Renal cortical epithelial cell (primary cell): ENCODE measurements around the gene TBC1D2B. TPM values are rescaled to one million over a fixed set of nuclear protein-coding genes. Genes with fewer than 3 reads are reported as not detected.

ENCODE experiments used
- DNase-seq: peaks from one replicate; pipeline ENCODE4 v3.0.0-alpha.2; 2011; ENCODE audit warnings: low read depth
- total RNA-seq: library from RNA; depleted of rRNA; stranded (reverse); fragments of >200 nt; gene quantifications from 2 replicates; pipeline ENCODE4 v1.2.3, GENCODE V29; 2014

Gene TBC1D2B
- total RNA-seq, 1 donor from 2014 or later = 23.7 TPM

DNA sequence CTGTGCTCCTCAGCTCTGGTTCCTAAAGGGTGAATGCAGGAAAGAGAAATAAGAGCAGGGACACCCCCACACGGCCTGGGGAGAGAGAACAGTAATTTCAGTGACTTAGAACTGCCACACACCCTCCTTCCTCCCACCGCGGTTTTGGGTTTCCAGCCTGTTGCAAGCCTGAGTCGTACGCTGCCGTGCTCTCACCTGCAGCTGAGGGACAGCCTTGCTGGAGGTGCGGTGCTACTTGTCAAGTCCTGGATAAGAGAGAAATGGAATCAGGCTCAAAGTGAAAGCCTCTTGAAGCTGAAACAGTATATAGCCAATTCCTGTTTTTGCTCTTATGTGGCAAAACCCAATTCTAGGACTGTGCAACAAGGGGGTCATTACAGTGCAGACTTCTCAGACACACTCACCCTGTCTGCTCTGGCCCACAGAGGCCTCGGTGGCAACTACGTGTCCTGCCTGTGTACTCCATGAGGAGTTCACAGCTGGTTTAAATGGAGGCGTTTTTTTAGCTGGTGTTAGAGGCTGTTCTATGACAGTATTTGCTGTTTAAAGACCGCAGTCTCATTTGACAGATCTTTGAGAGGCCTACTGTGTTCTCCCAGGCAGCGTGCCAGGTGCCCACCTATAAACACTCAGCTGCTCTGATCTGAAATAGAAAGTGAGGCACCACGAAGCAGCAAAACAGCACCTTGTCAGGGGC lies 42.9 kb downstream of the TBC1D2B start:
- no peak for DNase-seq

DNA sequence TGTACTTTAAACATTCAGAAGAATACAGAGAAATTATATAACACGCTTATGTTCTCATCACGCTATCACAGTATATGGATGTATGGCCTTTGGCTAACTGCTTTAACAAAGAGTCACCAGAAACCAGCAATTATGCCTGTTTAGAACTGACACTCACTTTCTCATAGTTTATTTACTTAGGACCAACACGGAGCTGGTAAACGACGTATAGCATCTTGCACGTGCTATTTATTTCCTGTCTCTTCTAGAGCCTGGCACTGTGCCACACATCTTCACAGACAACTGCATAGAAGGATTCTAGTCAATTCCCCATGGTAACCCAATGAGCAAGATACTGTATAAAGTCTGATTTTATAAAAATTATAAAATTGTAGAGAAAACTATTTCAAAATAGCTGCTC lies 43.6 kb downstream of the TBC1D2B start:
- no peak for DNase-seq

DNA sequence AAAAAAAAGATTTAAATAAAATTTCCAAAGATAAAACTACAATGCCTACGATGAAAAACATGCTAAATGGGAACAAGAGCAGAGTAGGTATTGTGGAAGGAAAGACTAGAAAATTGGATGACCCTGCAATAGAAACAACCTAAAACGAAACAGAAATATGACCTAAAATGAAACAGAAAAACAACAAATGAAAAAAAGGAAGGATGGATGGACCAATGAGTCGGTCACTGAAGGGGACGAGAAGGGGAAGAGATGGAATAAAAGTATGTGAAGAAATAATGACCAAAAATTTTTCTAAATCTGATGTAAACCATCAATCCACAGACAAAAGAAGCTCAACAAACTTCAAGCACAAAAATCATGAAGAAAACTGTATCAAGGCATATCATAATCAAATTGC lies 44.8 kb downstream of the TBC1D2B start:
- DNase-seq = no peak

DNA sequence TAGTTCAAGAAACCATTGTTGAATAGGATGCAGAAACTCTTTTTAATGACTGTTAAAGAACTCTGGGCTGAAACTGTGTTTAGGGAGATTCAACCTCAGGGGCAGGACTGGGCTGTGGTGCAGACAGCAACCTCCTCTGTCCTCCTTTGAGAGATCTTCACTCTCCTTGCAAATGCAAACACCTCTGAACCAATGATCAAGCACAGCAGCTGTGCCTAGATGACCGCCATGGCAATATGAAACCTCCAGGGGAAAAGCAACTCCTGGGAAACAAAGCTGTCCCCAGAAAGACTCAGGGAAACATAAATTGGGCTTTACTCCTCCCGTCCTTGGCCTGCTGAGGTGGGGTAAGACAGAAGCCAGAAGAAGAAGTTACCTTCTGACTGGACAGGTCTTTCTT lies 52.6 kb downstream of the TBC1D2B start:
- no peak for DNase-seq

DNA sequence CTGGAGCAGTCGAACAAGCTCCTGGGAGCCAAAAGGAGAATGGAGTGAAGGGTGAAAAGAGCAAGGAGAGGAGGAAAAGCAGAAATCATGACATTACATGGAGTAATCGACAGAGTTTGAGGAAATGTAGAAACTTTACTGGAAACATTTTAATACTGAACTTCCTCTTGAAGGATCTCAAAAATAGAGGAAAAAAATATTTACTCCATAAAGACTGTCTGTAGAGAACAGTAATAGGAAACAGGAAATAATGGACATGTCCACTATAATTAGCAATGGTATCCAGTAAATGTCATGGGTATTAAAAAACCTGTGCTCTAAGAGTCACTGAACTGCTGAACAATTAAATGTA lies 53.0 kb downstream of the TBC1D2B start:
- DNase-seq = no peak

DNA sequence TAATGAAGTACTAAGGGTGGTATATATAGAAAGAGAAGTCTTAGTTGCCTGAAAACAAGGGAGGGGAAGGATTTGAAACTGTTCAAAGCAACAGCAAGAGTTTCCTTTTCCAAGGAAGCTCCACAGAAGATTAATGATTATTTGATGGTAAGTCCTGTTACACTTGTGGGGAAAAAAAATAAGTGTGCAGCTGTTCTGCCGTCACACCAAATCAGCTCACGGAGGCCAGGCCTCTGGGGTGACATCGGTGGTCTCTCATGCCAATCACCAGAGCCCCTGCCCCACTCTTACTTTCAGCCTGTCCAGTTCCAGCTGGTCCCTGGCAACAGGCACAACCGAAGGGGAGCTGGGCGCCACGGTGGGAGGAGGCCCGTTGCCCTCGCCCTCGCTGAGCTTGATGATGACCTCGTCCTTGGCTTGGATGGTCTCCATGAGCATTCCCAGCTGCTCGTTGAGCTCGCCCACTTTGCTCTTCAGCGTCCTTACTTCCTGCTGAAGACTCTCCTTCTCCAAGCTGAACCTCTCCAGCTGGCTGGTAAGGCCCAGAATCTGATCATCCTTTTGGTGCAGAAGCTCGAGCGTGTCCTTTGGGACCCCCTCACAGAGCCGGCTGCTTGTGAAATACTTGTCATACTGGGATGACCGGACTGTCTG lies 53.5 kb downstream of the TBC1D2B start:
- DNase-seq = no peak

DNA sequence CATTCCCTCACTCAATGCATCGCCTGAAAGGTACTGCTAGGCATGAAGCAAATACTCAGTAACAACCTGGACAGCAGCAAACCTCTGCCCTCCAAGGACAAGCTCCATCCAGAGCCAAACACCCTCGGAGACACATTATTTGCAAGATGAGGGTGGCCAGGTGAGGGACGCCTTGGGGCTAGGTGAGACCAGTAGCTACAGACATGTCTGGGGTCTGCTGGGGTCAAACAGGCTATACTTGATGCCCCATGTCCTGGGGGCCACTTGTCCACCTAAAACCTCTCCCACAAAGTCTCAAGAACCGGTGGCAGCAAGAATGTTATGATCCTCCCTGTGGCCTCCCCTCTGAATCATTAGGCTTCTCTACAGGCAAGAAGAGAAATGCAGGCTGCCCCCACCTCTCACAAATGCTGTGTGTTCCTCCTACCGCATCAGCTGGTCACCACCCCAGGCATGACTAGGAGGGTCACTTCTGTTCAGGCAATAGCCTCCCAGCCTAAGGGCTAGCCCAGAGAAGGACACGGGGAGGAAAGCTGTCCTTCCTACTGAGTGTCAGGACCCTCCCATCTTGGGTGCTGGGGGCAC lies 54.3 kb downstream of the TBC1D2B start:
- DNase-seq = no peak

DNA sequence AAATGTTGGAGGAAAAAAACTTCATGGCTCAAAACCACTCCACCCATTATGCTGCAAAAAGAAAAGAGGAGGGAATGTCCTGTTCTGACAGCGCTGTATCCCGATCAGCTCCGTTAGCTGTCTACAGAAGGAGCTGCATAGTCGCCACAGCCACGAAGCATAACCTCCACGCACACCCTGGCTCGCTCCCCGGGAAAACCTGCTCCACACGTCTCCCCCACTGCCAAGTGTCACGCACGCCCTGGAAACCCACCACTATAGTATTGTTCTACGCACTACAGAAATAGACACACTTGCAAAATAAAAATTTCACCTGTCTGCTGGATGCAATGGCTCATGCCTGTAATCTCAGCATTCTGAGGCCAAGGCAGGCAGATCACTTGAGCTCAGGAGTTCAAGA lies 55.8 kb downstream of the TBC1D2B start:
- DNase-seq = no peak

DNA sequence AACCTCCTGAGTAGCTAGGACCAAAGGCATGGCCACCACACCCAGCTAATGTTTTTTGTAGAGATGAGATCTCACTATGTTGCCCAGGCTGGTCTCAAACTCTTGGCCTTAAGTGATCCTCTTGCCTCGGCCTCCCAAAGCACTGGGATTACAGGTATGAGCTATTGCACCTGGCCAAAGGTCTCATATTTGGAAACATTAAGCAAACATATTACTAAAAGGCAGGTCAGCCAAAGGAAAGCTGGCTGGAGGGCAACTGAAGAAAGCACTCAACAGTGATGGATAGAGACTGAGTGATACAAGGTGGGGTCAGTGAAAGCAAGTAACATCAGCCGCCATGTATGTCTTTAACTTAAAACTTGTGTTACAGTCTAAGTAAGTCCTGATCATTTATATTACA lies 57.5 kb downstream of the TBC1D2B start:
- no peak for DNase-seq

DNA sequence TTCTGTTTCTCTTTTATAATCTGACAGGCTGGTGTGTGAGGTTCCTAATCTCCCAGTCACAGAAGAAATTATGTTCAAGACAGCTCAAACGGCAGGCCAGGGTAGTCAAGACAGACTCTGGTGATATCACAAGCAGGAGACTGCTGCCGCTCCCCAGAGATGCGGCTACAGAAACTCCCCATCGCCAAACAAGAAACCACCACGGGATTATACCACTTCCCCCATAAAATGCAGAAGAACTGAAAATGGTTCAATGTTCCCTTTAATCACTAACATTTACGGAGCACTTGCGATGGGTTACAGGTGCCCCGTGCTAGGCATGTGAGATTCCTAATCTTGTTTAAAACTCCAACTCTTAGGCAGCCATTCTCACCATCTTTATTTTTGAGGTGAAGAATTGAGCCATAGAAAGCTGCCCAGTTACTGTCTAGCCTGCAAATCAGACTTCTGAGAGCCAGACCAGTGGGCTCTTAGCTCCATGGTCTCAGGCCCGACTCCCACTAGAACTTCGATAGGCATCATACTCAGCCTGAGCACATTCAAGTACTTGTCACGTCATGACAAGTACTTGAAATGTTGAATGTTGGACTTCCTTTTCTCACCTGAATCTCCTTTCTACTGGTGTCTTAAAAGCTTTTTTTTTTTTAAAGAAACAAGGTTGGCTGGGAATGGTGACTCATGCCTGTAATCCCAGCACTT lies 58.4 kb downstream of the TBC1D2B start:
- no peak for DNase-seq

DNA sequence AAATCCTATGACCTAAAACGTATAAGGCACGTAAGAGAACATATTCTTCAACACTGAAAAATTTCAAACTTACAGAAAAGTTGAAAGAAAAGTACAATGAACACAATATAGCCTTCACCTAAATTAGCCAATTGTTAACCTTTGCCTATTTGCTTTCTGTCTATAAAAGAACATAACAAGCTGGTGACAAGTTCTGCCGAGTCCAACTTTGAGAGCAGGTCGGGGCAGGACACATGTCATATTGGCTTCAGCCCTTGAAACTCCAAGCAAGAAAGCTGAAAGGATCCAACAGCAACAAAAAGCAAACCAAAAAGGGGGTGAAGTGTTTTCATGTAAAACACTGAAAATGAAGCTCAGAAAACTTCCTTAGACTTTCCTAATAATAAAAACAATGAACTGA lies 59.1 kb downstream of the TBC1D2B start:
- DNase-seq = no peak

DNA sequence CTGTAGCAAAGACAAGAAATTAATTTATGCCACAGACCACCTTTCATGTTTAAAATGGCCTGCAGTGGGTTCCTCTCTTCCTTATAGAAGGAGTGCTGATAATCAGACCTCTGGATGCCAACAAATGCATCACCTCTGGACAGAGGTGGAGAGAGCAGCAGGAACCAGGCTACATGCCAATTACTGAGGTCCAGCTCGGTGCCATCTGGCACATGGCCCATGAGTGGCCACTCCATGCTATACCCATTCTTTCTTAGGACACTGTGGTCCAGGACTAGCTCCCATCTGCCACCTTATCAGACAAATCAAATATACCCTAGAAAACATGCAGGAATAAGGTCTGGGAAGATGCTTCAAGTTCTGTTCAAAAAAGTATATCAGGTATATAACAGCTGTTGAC lies 60.7 kb downstream of the TBC1D2B start:
- DNase-seq = no peak

DNA sequence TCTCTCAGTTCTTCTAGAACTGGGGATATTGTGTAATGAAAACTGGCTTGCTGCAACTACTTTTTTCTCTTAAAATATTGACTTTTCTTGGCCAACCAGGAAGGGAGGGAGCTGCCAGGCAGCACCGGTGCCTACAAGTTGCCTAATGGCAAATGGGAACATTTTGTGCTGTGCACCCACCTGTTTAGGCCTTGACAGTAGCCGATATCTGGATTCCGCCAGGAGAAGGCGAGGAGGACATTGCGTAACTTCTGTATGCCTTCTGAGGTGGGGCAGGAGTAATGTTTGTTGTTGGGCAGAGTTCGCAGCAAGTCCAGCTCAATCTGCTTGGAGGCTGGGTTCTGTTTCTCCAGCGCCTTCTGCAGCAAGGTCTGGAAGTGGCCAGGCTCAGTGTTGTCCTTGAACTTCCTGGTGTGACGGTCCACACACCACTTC lies 64.9 kb downstream of the TBC1D2B start:
- peak; percentile 43 for DNase-seq

DNA sequence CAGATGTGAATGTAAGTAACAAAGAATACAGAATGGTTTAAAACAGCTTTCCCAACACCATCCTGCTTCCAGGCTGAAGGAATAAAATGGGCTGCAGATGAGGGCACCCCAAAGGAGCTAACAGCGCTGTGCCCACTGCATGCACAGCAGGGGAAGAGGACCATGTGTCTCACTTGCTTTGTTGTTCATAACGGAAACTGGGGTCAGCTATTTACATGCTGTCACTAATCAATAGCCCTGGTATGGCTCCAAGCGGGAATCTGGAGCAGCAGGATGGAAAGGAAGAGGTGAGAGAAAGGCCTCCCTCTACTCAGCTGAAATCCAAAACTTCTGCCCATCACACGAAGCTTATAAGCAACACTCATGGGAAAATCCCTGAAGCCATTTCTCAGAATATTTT lies 67.4 kb downstream of the TBC1D2B start:
- DNase-seq = no peak

DNA sequence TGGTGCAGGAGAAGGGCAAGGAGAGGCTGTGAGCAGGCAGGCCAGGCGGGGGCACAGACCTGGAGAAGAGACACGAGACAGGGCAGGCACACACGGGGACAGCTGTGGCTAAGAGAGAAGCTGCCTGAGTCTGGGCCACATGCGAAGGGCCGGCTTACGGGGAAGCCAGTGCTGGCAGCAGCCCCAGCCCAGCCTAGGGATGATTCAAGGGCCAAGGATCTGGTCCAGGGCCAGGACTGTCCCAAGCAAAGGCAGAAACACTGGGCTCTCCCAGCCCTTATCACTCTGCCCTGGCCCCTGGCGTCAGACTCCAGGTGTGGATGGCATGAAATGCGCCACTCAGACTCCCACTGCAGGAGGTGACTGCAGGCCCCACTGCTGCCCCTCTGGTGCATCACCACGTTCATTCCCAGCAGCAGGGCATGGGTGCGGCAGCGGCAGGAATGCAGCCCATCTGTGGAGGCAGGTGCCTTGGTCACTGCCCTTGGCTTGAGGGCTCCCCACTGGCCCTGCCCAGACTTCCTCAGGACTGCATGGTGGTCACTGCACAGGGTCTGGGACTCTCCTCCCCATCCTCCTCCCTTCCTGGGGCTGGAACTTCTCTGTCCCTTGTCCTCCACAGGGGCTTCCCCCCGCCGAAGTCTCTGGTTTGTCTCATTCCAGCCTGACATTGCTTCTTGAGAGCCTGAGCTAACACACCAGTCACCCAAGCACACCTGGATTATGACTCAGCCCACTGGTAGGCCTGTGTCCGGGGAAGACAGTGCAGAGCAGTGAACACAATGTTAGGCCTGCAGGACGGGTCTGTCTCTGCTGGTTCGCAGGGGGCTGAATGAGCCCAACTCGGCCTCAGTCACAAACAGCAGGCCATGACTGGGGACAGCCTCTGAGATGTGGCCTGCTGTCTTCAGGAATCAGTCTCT lies 69.3 kb downstream of the TBC1D2B start:
- DNase-seq = no peak

DNA sequence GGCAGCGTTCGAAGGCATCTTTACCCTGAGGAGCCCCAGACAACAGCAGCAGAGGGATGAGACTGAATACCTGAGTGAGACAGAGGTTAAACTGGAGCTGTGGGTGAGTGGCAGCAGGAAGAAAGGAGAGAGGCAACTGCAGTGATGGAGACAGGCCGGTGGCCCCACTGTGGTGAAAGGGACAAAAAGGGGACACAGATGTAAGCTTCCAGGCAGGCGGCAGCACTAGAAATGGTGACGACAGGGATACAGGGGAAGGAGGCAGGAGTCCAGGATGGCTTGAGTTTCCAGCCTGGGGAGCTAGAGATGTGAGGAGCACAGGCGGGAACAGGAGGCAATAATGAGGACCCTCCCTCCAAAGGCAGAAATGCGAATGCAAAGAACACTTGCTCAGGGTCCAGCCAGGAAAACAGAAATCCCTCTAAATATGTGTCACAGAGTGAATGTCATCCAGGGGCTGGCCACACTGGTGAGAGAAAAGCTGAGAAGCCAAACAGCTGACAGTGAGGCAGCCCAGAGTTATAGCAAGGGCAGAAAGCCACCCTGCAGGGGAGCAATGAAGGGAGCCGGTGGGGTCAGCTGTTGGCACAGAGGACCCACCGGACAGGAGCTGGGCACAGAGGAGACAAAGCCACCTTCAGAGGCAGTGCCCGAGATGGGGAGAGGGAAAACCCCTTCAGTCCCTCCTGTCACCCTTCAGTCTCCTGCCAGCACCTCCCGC lies 70.1 kb downstream of the TBC1D2B start:
- no peak for DNase-seq

DNA sequence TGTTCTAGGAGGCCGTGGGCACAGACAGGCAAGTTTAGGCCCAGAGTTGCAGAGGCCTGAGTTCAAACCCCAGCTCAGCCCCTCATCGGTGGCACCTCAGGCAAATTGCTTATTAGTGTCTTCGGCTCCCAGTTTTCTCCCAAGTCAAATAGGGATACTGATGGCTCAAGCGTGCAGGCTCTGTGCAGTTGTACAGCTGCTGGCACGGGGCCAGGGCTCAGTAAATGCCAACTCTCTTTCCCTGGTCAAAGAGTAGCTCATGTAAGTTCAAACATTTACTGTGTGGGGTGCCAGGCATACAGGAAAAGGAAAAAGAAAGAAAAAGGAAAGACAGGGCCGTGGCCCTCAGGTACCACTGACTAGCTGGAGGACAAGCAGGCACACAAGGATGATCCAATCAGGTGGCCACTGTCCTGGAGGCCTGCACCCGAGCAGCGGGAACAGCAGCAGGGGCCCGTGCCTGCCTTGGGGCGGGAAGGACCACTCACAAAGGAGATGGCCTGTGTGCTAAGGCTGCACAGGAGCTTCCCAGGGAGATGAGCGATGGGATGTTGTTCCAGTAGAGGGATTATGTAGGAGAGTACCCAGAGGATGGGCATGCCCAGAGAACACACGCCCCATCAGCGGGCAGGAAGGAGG lies 70.8 kb downstream of the TBC1D2B start:
- DNase-seq = no peak

DNA sequence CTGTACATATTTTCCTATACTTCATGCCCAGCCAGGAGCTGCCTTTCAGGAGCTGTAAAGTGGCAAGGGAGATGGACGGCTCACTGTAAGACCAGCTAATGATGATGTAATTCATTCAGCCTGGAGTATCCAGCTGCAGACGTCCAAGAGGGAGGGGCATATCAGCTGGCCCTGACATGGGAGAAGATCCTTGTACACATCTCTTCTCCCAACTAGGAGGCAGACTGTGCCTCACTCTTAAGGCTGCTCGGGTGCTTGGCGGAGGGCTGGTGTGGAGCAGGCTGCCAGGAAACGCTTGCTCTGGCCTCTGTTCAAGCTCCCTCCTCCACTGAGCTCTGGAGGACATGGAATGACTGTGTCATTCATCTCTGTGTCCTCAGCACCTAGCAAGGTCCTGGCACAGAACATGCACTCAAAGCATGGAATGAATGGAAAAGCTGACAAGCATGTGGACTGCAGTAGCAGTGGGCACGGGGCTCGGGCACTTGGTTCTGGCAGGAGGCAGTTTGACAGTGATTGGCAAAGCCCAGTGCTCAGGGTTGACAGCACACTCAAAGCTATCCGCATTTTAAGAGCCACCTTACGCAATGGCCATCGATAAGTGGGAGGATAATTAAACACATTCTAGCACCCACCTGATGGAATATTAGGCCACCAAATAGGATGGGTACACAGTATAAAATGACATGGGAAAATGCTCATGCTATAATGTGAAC lies 72.4 kb downstream of the TBC1D2B start:
- DNase-seq = peak; percentile 25

DNA sequence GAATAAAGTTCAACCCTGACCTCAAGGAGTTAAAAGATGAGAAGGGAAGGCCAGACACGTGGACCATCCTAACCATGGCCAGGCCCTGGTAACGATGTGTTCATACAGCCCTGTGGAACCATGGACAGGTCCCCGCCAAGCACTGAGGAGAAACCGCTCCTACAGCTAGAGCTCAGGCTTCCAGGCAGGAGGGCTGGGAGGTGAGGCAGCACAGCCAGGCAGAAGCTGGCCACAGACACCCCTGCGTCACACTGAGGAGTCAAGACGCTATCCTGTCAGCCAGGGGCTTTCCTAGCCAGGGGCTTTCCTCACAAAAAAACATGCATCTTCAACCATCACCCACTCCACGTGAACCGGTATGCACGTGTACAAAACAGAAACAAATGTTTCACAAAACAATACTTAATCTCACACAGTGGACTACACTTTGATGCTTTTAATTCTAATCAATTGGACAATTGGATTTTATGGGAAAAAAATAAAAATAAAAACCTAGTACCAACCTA lies 73.2 kb downstream of the TBC1D2B start:
- DNase-seq = no peak

DNA sequence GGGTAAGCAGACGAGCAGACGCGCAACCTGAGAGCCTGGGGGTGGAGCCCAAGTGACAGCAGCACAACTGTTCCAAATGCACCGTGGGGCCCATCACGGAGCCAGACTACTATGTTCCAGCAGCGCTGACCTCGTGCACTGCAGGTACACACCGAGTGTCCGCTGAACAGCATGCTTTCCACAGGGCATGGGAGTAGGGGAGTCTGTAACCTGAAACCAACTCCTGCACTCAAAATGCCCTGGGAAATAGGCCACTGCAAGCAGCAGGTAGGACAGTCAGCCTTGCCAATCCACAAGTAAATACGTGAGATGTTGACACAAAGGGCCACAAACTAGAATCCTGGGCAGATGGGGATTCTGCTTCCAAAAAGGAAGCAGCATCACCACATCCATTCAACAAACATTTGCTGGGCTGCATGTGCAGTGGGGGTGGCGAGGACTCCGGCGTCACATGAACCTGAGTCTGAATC lies 73.9 kb downstream of the TBC1D2B start:
- no peak for DNase-seq
